Measurements from ENCODE around the gene OVCH2. TPM values are rescaled to one million over a fixed set of nuclear protein-coding genes. Genes with fewer than 3 reads are reported as not detected.
"Not testable (repeated sequence)": the region's sequence is repeated elsewhere in the genome, so short reads cannot be mapped to it uniquely, and the experiment has no call there.

The OVCH2 gene, protein sequence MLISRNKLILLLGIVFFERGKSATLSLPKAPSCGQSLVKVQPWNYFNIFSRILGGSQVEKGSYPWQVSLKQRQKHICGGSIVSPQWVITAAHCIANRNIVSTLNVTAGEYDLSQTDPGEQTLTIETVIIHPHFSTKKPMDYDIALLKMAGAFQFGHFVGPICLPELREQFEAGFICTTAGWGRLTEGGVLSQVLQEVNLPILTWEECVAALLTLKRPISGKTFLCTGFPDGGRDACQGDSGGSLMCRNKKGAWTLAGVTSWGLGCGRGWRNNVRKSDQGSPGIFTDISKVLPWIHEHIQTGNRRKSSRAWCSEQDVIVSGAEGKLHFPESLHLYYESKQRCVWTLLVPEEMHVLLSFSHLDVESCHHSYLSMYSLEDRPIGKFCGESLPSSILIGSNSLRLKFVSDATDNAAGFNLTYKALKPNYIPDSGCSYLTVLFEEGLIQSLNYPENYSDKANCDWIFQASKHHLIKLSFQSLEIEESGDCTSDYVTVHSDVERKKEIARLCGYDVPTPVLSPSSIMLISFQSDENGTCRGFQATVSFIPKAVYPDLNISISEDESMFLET
- not detected for polyA plus RNA-seq (2013, experiment 1 of 2)
- not detected for polyA plus RNA-seq (2013, experiment 2 of 2)

DNA sequence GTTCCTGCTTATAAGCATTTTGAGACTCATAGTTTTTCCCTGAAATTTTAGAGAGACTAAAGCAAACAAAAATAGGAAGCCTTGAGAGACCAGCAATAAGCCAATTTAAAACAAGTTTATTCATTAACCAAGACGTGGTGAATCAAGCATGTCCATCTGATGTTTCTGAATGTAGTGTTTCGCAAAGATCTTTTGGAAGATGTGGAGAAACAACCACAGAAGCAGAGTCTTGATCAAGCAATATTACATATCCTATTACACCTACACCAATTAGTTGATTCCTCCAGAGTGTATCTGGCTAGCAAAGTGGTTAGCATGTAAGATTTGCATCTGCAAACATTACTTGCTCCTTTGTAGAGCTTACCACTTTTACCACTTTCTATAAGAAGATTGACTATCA is at the start of gene OVCH2:
Gene OVCH2, minus strand, starts transcription at position 101 of the 400 bp plus-strand sequence. Its CDS starts 83 bp downstream, at position 18.
- Histone ChIP-seq H4K8ac (ENCODE audit: low read length) (no peak within 1 kb of the TSS), H3K36me3 (ENCODE audit: control insufficient read depth in 1 of 2, insufficient read depth in 2 of 2, low read depth in 1 of 2, low read length in 2 of 2) (no peaks in the 10 kb centered on the region), H3K9me3 (ENCODE audit: control insufficient read depth, low read length) (no peaks in the 10 kb centered on the region), H2BK12ac (ENCODE audit: low read length in 2 of 2) (no peak within 1 kb of the TSS), H3K27me3 (ENCODE audit: control insufficient read depth in 1 of 2, insufficient read depth in 1 of 2, low read length in 2 of 2) (peaks cover 0 to 9% of the 10 kb centered on the region in 2 experiments), H3K79me1 (replicated peaks; ENCODE audit: low read length, poor library complexity, severe bottlenecking) (no peaks in the 10 kb centered on the region), H2AK5ac (ENCODE audit: low read length, severe bottlenecking) (no peak within 1 kb of the TSS), H3K9ac (ENCODE audit: low read length) (no peak within 1 kb of the TSS), H2BK15ac (ENCODE audit: low read depth, poor library complexity, severe bottlenecking) (no peak within 1 kb of the TSS), H2BK5ac (ENCODE audit: low read depth, low read length, poor library complexity, severe bottlenecking) (no peak within 1 kb of the TSS), H4K91ac (ENCODE audit: low read length) (no peak within 1 kb of the TSS), H2BK120ac (ENCODE audit: low read depth, low read length) (no peak within 1 kb of the TSS), H3K27ac (ENCODE audit: low read length, poor library complexity, severe bottlenecking) (no peak within 1 kb of the TSS), H3K14ac (ENCODE audit: low read length in 2 of 2) (no peak within 1 kb of the TSS), H3K4me3 (ENCODE audit: insufficient read depth in 1 of 2, low read depth in 1 of 2, low read length in 2 of 2) (no peak within 1 kb of the TSS), H3K4ac (ENCODE audit: low read depth in 1 of 2, low read length in 2 of 2) (no peak within 1 kb of the TSS), H3K4me2 (ENCODE audit: low read length, poor library complexity, severe bottlenecking) (no peak within 1 kb of the TSS), H2AFZ (ENCODE audit: low read depth, low read length) (no peak within 1 kb of the TSS), H3K4me1 (ENCODE audit: control insufficient read depth, insufficient read depth, low read depth, low read length) (no peaks in the 10 kb centered on the region), H3K18ac (ENCODE audit: low read depth in 1 of 2, low read length in 2 of 2) (no peak within 1 kb of the TSS), H3K23ac (ENCODE audit: low read length in 2 of 2) (no peak within 1 kb of the TSS)
- 79% methylated on average over 2 of the region's 2 CpGs for WGBS
- no peak for DNase-seq

GRCh38 chr11:7749456-7749855 is 43.2 kb upstream of the OVCH2 start:
- Histone ChIP-seq H2BK15ac (ENCODE audit: low read depth, poor library complexity, severe bottlenecking) (no peak overlapping the region), H2BK120ac (ENCODE audit: low read depth, low read length) (no peak overlapping the region), H2BK12ac (ENCODE audit: low read length in 2 of 2) (no peak overlapping the region), H3K9ac (ENCODE audit: low read length) (no peak overlapping the region), H3K79me1 (replicated peaks; ENCODE audit: low read length, poor library complexity, severe bottlenecking) (no peaks in the 10 kb centered on the region), H3K4me1 (ENCODE audit: control insufficient read depth, insufficient read depth, low read depth, low read length) (no peaks in the 10 kb centered on the region), H3K18ac (ENCODE audit: low read depth in 1 of 2, low read length in 2 of 2) (no peak overlapping the region), H3K4ac (ENCODE audit: low read depth in 1 of 2, low read length in 2 of 2) (no peak overlapping the region), H3K27me3 (ENCODE audit: control insufficient read depth in 1 of 2, insufficient read depth in 1 of 2, low read length in 2 of 2) (no peaks in the 10 kb centered on the region), H3K23ac (ENCODE audit: low read length in 2 of 2) (no peak overlapping the region), H2AK5ac (ENCODE audit: low read length, severe bottlenecking) (no peak overlapping the region), H3K27ac (ENCODE audit: low read length, poor library complexity, severe bottlenecking) (no peak overlapping the region), H3K4me2 (ENCODE audit: low read length, poor library complexity, severe bottlenecking) (no peak overlapping the region), H3K36me3 (ENCODE audit: control insufficient read depth in 1 of 2, insufficient read depth in 2 of 2, low read depth in 1 of 2, low read length in 2 of 2) (no peaks in the 10 kb centered on the region), H2AFZ (ENCODE audit: low read depth, low read length) (no peak overlapping the region), H3K9me3 (ENCODE audit: control insufficient read depth, low read length) (no peaks in the 10 kb centered on the region), H2BK5ac (ENCODE audit: low read depth, low read length, poor library complexity, severe bottlenecking) (no peak overlapping the region), H3K4me3 (ENCODE audit: insufficient read depth in 1 of 2, low read depth in 1 of 2, low read length in 2 of 2) (no peak overlapping the region), H4K91ac (ENCODE audit: low read length) (no peak overlapping the region), H4K8ac (ENCODE audit: low read length) (no peak overlapping the region), H3K14ac (ENCODE audit: low read length in 2 of 2) (no peak overlapping the region)
- WGBS = 74% methylated on average over 2 of the region's 2 CpGs
- DNase-seq = no peak

GRCh38 chr11:7734767-7735166 is 28.5 kb upstream of the OVCH2 start:
- not testable (repeated sequence) for H2BK5ac ChIP-seq (ENCODE audit: low read depth, low read length, poor library complexity, severe bottlenecking); H3K4me1 ChIP-seq (ENCODE audit: control insufficient read depth, insufficient read depth, low read depth, low read length); H4K91ac ChIP-seq (ENCODE audit: low read length); H3K9ac ChIP-seq (ENCODE audit: low read length); H3K79me1 ChIP-seq (replicated peaks; ENCODE audit: low read length, poor library complexity, severe bottlenecking); H3K23ac ChIP-seq (ENCODE audit: low read length in 2 of 2); H2BK15ac ChIP-seq (ENCODE audit: low read depth, poor library complexity, severe bottlenecking); H3K4me3 ChIP-seq (ENCODE audit: insufficient read depth in 1 of 2, low read depth in 1 of 2, low read length in 2 of 2); H2AK5ac ChIP-seq (ENCODE audit: low read length, severe bottlenecking); H2BK12ac ChIP-seq (ENCODE audit: low read length in 2 of 2); H3K27ac ChIP-seq (ENCODE audit: low read length, poor library complexity, severe bottlenecking); H3K9me3 ChIP-seq (ENCODE audit: control insufficient read depth, low read length); H3K4ac ChIP-seq (ENCODE audit: low read depth in 1 of 2, low read length in 2 of 2); H2AFZ ChIP-seq (ENCODE audit: low read depth, low read length); H3K36me3 ChIP-seq (ENCODE audit: control insufficient read depth in 1 of 2, insufficient read depth in 2 of 2, low read depth in 1 of 2, low read length in 2 of 2); H3K18ac ChIP-seq (ENCODE audit: low read depth in 1 of 2, low read length in 2 of 2); H4K8ac ChIP-seq (ENCODE audit: low read length); H3K14ac ChIP-seq (ENCODE audit: low read length in 2 of 2); DNase-seq; H3K4me2 ChIP-seq (ENCODE audit: low read length, poor library complexity, severe bottlenecking); H3K27me3 ChIP-seq (ENCODE audit: control insufficient read depth in 1 of 2, insufficient read depth in 1 of 2, low read length in 2 of 2); H2BK120ac ChIP-seq (ENCODE audit: low read depth, low read length)
- 90% methylated on average over 9 of the region's 14 CpGs for WGBS

GRCh38 chr11:7714786-7715185 is 8.5 kb upstream of the OVCH2 start:
- DNase-seq = no peak
- no peak overlapping the region for H4K91ac ChIP-seq (ENCODE audit: low read length)
- WGBS = 83% methylated on average over 1 of the region's 3 CpGs

More at GRCh38 chr11:7714786-7715185, 8.5 kb upstream of the OVCH2 start:
- Histone ChIP-seq H4K8ac (ENCODE audit: low read length) (no peak overlapping the region), H2BK5ac (ENCODE audit: low read depth, low read length, poor library complexity, severe bottlenecking) (no peak overlapping the region), H3K9me3 (ENCODE audit: control insufficient read depth, low read length) (no peaks in the 10 kb centered on the region), H2BK15ac (ENCODE audit: low read depth, poor library complexity, severe bottlenecking) (no peak overlapping the region), H3K27me3 (ENCODE audit: control insufficient read depth in 1 of 2, insufficient read depth in 1 of 2, low read length in 2 of 2) (no peaks in the 10 kb centered on the region), H3K9ac (ENCODE audit: low read length) (no peak overlapping the region), H3K14ac (ENCODE audit: low read length in 2 of 2) (no peak overlapping the region), H3K79me1 (replicated peaks; ENCODE audit: low read length, poor library complexity, severe bottlenecking) (no peaks in the 10 kb centered on the region), H2AFZ (ENCODE audit: low read depth, low read length) (no peak overlapping the region), H3K36me3 (ENCODE audit: control insufficient read depth in 1 of 2, insufficient read depth in 2 of 2, low read depth in 1 of 2, low read length in 2 of 2) (no peaks in the 10 kb centered on the region), H2BK12ac (ENCODE audit: low read length in 2 of 2) (no peak overlapping the region), H3K4me3 (ENCODE audit: insufficient read depth in 1 of 2, low read depth in 1 of 2, low read length in 2 of 2) (no peak overlapping the region), H3K27ac (ENCODE audit: low read length, poor library complexity, severe bottlenecking) (no peak overlapping the region), H3K23ac (ENCODE audit: low read length in 2 of 2) (no peak overlapping the region), H3K4me2 (ENCODE audit: low read length, poor library complexity, severe bottlenecking) (no peak overlapping the region), H3K18ac (ENCODE audit: low read depth in 1 of 2, low read length in 2 of 2) (no peak overlapping the region), H3K4me1 (ENCODE audit: control insufficient read depth, insufficient read depth, low read depth, low read length) (no peaks in the 10 kb centered on the region), H2BK120ac (ENCODE audit: low read depth, low read length) (no peak overlapping the region), H3K4ac (ENCODE audit: low read depth in 1 of 2, low read length in 2 of 2) (no peak overlapping the region), H2AK5ac (ENCODE audit: low read length, severe bottlenecking) (no peak overlapping the region)
